GM12873 (cell line): ENCODE results near the gene RNASEH2C.

Experiments
- TF ChIP-seq, protein P1 (sequence below): IDR thresholded peaks from 2 replicates; pipeline ENCODE4 v1.5.1; 2012; ENCODE audit warnings: low read depth, mild to moderate bottlenecking, moderate library complexity, low read length, control low read depth; ENCODE audit not compliant: insufficient read depth; ENCODE audit errors: missing control alignments

The RNASEH2C gene

GRCh38 chr11:65726660-65727059 is 6.1 kb upstream of the RNASEH2C start:
- TF ChIP-seq, protein P1, sequence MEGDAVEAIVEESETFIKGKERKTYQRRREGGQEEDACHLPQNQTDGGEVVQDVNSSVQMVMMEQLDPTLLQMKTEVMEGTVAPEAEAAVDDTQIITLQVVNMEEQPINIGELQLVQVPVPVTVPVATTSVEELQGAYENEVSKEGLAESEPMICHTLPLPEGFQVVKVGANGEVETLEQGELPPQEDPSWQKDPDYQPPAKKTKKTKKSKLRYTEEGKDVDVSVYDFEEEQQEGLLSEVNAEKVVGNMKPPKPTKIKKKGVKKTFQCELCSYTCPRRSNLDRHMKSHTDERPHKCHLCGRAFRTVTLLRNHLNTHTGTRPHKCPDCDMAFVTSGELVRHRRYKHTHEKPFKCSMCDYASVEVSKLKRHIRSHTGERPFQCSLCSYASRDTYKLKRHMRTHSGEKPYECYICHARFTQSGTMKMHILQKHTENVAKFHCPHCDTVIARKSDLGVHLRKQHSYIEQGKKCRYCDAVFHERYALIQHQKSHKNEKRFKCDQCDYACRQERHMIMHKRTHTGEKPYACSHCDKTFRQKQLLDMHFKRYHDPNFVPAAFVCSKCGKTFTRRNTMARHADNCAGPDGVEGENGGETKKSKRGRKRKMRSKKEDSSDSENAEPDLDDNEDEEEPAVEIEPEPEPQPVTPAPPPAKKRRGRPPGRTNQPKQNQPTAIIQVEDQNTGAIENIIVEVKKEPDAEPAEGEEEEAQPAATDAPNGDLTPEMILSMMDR = peak; percentile 43

DNA sequence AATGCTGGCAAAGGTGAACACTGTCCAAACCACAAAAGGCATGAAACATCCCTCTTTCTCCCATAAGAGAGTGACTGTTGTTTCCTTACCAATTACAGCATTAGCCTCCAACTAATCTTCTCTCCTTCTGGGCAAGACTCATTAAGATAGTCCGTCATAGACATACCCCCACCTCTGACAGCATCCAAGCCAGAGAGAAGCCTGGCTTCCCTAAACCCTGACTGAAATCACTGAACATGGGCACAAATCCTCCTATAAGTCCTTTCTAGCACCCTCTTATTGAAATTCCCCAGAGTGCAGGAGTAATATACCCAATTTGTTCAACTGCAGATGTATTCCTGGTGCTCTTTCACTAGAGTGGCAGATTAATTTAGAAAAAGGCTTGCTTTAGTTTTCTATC is 1.7 kb upstream of the RNASEH2C start:
- TF ChIP-seq, protein P1 = no peak

GRCh38 chr11:65719871-65720210 is 757 bp downstream of the RNASEH2C start:
- TF ChIP-seq, protein P1 = no peak

DNA sequence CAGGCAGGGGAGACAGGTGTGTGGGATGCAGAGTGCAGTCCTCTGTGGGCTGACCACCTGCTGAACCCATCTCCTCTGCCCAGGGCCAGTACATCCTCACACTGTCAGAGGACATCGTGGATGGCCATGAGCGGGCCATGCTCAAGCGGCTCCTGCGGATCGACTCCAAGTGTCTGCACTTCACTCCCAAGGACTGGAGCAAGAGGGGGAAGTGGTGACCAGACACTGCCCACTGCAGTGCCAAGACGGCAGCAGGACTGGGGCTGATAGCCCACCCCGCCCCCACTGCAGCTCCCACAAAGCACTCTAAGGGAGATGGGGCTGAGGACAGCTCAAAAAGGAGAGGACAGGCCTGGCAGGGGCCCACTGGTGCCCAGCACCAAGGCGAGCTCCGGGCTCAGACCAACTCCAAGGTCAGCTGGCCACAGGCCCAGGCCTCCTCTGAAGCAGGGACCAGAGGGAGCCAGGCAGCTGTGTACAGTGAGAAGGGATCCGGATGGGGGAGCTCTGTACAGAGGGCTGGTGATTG is 1.6 kb downstream of the RNASEH2C start:
- TF ChIP-seq, protein P1 = no peak

GRCh38 chr11:65718531-65718930 is 2.1 kb downstream of the RNASEH2C start:
- TF ChIP-seq, protein P1 = no peak

DNA sequence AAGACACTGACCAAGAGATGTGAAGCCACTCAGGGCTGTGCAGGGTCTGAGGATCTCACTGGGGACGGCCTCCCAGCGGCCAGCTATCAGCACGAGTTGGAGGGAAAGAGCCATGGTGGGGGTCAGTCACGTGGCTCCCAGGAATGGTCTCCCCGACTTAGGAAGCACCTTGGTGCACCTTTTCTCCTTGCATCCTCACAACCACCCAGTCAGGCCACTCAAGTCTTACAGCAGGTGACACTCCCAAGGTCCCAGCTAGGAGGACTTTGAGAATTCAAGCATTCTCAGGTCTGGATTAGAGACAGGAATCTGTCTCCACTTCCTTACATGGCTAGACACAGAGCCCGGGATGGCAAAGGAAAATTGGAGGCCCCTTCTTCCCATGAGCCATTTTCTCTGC is 2.7 kb downstream of the RNASEH2C start:
- TF ChIP-seq, protein P1 = no peak

DNA sequence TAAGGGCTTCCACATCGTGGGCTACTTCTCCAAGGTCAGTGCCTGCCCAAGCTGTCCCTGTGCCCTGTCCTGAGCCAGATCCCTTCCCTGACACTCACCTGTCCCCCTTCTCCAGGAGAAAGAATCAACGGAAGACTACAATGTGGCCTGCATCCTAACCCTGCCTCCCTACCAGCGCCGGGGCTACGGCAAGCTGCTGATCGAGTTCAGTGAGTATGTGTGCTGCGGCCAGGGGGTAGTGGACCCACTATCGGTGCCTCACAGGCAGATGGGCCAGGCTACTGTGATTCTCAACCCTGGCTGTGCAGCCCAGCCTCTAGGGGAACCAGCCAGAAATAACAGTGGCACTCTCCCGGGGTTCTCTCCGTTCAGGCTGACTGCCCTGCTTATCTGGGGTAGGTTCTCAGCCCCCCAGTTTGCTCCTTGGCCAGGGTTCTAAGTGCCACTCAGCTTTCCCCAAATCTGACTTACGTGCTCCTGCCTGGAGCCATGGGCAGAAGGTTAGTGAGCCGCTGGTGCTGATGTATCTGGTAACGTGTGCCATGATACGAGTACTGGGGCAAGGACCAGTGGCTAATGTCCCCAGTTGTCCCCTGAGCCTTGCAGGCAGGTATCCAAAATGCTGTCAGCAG is 3.7 kb downstream of the RNASEH2C start:
- TF ChIP-seq, protein P1 = no peak
